ENCODE measurements around the gene SCAMP5.

The SCAMP5 gene

DNA sequence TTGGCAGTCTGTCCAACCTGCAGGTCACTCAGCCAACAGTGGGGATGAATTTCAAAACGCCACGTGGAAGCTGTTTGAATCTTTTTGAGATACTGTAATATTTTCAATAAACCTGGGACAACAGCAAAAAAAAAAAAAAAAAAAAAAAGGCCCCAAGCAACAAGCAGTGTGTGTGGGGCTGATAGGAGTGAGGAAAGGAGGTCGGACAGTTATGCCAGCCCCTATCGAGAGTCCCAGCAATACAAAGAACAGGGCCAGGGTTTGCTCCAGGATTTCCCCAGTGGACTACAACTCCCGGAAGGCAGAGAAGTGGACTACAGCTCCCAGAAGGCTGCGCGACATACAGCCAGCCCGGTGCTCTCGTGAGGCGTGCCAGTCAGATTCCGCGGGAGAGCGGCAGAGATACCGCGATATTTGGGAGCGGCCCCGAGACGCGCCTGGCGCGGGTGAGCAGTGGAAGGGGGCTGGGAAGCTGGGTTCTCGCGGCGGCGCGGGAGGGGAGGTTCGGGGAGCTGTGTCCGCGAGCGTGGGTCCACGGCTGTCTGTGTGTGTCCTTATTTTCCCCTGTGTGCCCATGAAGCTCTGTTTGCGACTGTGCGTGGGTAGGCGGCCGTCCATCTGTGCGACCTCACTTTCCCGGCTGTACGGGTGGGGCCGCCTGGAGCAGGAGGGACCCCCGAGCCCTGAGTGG lies 28.0 kb downstream of the SCAMP5 start, which contains the start of gene PPCDC:
Gene PPCDC, plus strand, starts transcription at position 410 of the 691 bp plus-strand sequence. CDS start 4,729 bp downstream, outside the sequence.
- DNase-seq (ENCODE audit: low spot score) = peak; percentile 98

DNA sequence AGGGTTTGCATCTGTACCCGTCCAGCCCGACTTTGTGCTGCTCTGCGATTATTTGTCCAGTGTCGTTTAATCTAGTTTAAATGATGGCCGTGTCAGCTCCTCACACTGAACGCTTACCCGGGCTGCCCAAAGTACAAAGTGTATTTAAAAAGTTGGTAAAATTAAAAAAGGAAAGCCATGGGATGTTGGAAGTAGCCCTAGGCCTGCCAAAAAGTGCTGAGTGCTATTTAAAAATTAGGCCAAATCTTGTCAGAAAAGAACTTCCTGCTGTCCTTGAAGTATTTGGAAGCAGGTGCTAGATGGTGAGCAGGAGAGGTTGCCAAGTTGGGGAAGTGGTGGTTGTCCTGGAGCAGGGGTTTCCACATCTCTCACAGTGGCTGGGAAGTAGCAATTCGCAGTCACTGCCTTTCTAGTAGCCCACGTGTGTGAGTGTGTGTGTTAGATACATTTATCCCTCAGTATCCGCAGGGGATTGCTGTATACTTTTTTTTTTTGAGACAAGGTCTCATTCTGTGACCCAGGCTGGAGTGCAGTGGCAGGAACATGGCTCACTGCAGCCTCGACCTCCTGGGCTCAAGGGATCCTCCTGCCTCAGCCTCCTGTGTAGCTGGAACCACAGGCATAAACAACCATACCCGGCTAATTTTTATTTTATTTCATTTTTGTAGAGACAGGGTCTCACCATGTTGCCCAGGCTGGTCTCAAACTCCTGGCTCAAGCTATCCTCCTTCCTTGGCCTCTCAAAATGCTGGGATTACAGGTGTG lies 28.7 kb downstream of the SCAMP5 start:
- DNase-seq (ENCODE audit: low spot score) = no peak

DNA sequence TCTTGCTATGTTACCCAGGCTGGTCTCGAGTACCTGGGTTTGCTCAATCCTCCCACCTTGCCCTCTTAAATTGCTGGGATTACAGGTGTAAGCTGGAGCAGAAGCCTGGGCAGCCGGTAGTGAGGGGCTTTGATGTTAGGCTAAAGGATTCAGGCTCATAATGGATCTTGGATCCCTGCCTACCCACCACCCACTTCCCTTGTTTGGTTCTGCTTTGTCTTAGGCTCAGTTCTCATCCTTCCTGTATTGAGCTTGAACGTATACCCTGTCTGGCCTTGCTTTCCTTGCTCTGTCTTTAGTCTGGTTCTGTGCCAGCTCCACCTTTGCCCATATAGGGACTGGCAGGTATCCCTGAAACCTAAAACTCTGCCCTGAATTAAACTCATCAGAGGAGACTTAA lies 29.7 kb downstream of the SCAMP5 start:
- DNase-seq (ENCODE audit: low spot score) = no peak

DNA sequence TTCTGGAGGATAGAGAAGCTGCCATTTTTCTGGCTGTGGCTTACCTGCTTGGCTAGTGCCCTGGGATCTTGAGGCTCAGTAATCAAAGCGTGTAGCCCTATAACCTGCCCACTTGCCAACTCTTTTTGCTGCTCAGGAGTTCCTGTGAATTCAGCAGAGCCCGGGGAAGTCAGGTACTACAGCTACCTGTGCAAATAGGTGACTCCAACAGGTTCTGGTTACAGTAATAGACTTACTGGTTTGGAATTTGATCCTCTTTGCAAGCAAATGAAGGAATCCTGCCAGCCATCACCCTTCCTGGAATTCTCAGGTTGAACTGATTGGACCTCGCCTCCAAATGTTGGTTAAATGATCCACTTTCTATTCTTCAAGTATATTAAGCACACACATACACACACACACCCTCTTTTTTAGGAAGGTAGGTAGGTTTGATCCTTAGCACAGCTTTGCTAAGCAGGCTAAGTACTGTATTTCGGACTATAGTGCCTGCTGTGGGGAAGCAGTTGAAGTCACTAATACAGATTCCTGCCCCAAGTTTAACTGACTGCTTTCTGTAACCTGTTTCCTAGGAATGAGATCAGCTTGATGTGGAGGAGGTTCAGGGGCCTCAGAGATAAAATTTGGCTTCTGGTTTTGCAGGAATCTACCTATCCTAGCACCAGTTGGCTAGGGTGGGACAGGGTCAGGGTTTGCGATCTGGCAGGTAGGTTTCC lies 30.3 kb downstream of the SCAMP5 start:
- DNase-seq (ENCODE audit: low spot score) = no peak

DNA sequence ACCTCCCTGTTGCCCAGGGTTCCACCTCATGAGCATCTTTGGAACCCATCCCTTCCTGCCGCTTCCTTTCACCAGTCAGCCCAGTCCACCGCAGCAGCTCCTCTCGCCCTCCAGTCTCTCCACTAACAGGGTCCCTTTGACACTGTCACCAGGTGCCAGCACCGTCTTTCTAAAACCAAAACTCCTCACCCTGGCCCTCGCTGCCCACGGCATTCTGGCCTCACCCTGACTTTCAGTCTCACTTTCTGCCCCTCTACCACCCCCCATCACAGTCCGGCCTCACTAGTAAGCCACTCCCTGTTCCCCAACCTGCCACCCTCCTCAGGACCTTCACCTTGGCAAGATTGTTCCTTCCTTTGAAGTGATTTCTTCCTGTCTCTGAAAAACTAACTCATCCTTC lies 32.2 kb downstream of the SCAMP5 start:
- no peak for DNase-seq (ENCODE audit: low spot score)

DNA sequence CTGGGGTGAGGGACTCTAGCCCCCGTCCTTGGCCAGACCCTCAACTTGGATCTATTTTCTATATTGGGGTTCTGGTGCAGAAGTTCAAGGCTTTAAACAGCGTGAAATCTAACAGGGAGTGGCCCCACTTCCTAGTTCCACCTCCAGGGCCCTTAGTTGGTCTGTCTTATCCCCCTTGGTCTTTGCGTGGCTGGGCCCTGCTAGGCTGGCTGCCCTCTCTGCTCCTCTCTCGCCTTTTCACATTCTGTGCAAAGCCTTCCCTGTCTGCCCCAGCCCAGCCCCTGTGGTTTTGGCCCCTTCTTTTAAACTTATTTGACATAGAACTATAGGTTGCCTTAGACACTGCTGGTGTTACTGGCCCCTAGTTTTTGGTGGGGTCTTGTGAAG lies 33.6 kb downstream of the SCAMP5 start:
- no peak for DNase-seq (ENCODE audit: low spot score)

DNA sequence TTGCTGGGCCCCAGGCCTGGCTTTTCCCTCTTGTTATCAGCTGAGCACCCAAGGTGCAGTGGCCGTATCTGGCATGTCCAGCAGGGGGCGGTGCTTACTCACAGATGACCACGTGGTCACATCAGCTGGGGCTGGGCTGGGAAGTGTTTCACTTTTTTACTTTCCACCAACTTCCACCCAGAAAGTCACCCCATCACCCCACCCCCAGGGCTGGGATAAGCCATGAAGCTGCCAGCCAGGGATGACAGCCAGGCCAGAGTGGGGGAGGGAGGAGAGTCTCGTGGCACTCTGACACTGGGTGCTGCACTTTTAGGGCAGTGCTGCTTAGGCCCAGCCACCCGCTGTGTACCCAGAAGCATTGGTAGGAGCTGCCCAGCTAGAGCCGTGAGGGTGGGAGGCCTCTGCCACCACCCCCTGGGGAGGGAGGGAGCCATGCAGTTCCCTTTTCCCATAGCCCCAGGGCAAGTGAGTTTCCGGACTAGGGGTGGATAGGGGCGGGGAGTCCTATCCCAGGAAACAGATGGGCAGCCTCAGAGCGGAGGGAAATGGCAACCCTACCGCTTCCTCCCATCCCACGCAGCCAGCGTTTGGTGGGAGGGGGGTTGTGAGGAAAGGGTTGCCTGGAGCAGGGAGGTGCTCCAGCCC lies 34.1 kb downstream of the SCAMP5 start:
- DNase-seq (ENCODE audit: low spot score) = peak; percentile 93

DNA sequence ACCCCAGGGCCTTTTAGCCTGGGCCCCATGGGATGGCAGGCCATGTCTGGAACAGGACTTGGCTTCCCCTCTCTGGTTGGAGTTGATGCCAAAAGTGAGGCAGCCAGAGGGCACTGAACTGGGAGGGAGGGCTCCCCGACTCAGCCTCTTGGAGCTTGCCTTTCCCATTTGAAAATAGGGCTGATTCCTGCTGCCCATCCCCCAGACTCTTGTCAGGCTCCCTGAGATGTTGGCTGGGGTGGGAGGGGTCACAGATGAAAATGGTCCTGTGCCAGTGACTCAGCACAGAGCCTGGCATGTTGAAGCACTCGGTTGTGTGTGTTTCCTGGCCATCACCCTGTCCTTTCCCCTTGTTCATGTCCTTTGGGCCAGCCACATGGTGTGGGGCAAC lies 34.7 kb downstream of the SCAMP5 start:
- DNase-seq (ENCODE audit: low spot score) = no peak

DNA sequence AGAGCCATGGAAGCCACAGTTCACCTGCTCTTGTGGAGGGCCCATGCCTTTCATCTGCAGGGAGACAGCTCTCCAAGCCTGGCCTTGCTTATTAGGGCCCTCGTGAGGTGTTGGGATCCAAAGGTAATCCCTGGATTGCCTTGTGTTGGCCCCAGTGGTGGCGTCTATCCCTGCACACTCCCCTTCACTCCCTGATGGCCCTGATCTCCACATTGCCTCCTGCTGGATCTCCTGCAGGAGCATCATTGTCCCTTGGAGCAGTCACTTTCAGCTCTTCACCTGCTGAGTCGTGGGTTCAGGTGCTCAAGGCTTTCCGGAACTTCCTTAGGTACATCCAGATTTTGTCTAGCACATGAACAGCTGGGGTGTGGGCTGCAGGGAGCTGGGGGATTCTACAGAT lies 35.1 kb downstream of the SCAMP5 start:
- no peak for DNase-seq (ENCODE audit: low spot score)

DNA sequence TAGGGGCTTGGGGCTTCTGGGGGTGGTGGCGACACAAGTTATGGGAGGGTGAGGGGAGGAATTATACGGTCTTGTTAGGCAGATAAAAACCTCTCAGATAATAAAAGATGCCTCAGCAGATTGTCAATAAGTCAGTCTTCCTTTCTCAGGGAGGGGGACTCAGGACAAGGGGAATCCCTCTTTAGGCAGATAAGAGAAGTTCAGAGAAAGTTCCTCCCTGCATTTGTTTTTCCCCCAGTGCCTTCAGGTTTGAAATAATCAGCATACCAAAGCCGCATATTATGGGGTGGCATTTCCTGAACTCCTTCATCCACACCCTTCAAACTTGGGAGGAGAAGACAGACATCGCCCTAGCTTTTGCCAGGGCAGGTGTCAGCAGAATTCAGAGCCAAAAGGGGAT lies 36.5 kb downstream of the SCAMP5 start:
- DNase-seq (ENCODE audit: low spot score) = no peak

DNA sequence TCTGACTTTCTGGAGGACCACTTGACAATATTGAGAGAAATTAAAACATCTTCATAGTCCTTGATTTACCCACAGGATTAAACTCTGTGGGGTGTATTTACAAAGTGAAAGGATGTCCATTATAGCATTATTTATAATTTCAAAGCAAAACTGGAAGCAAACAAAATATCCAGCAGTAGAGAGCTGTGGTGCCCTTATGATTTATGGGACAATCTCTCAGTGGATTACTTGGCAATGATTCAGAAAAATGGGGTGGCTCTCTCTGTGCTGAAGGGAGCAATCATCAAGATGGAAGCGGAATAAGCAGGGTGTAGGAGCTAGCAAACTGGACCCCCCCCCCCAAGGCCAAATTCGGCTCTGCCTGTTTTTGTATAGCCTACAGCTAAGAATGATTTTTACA lies 37.0 kb downstream of the SCAMP5 start:
- DNase-seq (ENCODE audit: low spot score) = no peak

DNA sequence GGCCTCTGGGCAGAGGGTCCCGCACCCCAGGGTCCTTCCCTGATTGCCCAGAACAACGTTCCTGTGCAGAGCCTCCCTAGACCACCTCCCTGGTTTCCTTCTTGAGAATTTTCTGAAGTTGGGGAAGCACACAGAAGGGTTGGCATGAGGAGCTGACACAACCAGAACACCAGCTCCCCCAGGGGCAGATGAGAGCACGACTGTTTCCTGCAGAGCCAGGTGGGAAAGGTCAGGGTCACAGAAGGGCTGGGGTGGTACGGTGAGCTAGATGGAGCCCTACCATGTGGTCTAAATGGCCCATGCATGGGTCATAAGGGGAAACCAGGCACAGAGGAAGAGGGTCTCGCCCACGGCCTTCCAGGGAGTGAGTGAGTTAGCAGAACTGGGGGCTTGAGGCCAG lies 38.4 kb downstream of the SCAMP5 start:
- no peak for DNase-seq (ENCODE audit: low spot score)

DNA sequence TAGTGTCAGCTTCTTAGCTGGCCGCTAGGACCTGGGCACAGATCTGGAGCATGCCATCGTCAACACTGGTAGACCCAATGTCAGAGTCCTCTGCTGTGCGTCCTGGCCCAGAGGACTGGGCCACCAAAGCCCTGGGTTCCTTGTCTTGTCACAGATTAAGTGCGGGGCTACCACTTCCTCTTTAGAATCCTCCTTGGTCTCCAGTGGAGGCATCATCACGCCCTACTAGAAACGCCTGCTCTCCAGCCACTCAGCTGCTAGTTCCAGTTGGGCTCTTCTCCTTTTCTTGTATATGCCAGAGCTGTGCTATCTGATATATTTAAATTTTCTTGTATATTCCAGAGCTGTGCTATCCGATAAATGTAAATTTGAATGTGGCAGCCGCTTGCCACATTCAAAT lies 39.3 kb downstream of the SCAMP5 start:
- no peak for DNase-seq (ENCODE audit: low spot score)

DNA sequence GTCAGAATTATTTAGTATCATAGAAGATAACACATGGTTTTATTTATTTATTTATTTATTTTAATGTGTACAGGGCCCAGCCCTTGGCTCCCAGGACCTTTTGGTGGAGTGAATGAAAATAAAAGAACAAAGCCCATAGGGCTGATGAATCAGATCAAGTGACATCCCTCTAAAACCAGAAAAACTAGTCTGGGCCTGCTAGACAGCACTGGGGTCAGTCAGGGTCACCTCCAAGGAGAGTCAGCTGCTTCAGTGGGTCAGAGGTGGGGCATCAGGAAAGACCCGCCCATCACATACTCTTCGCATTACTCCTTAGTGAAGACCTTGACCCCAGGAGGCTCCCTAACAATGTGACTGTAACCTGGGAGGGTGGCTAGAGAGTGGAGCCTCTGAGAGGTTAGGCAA lies 40.9 kb downstream of the SCAMP5 start:
- no peak for DNase-seq (ENCODE audit: low spot score)

DNA sequence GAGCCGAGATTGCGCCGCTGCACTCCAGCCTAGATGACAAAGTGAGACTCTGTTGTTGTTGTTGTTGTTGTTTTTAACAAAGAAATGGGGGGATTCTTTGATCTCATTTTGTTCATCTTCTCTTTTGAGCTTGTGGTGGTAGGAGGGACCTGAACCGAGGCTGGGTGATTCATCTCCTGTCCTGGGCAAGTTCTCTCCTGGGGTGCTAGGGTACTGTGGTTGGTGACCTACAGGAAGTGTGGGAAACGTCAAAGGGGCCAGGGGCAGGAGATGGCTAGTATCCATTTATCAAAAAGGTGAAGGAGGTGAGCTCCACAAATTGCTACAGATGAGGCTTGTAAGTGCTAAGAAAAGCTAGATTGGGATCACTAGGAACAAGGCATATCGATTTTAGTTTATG lies 42.3 kb downstream of the SCAMP5 start:
- no peak for DNase-seq (ENCODE audit: low spot score)

DNA sequence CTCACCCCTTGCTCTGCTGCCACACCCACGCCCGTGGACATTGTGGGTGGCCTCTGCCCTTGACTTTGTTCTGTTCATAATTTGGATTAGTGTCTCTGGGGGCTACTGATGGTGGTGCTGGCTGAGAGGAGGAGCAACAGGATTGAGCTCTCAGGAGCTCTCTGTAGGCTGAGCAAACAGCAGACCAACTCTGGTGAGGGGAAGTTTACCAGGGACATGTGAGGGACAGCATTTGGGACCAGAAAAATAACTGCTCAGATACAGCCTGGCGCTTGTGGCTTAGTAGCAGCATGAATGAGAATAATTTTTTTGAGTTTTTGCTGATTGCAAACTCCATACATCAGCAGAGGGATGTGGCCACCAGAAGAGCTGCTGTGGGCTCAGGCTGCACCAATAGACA lies 42.9 kb downstream of the SCAMP5 start:
- DNase-seq (ENCODE audit: low spot score) = no peak

DNA sequence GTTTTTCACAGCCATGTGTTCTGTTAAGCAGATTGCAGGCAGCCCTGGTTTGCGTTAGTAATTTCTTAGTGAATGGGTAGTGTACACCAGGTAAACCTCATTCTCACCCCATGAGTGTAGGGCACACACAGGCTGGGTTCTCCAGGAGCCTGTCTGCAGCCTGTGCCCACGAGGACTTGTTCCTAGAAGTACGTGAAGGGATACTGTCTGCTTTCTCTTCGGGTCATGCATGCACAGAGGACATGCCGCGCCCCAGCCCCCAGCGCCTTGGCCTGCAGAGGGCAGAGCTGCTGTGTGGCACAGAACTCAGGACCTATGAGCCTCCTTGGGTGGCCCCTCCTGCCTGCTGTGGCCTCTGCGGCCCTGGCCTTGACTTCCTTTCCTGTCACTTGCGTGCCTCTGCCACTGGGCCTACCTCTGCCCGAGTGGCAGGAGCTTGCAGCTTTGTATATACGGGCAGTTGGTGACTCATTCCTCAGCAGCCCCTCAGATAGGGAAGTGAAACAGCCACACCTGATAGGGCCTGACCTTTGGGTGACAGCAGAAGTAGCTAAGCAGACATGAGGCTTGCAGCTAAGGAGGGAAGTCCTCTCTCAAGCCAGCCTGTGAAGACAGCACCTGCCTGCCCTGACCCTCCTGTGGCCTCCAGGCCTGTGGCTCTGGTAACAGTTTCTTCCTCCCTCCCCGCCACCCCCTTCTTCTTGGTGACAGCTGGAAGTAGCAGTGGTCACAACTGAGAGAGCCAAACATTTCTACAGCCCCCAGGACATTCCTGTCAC lies 47.6 kb downstream of the SCAMP5 start:
- peak; percentile 52 for DNase-seq (ENCODE audit: low spot score)

DNA sequence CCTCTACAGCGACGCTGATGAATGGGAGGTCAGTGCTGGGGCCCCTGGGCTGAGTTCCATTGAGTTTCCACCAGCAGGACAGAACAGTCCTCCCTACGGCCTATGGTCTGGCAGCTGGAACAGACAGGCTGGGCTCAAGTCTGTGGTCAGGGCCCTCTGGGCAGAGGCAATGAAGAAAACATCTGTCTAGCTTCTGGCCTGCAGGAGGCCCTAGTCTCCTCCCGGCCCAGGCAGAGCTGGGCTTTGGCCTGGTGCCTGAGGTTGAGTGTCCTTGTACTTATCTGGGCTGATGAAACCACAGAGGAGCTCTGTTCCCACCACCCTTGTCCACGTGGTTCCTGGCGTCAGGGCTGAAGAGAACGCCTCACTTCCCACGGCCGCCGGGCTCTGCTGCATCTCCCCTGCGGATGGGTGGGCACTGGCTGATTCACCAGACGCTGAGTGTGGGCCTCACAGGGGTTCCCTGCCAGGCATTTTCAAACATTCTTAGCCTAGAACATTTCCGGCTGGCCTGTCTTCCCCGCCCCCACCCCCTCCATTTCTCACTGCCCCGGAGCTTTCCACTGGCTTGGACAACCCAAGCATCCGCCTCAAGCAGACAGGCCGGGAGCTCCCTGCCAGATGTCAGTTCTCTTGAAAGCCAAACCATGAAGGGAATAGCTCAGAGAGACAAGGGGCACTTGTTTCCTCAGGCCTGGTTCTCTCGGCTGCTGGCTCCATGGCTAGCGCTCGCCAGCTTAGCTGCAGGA lies 48.3 kb downstream of the SCAMP5 start:
- DNase-seq (ENCODE audit: low spot score) = no peak

DNA sequence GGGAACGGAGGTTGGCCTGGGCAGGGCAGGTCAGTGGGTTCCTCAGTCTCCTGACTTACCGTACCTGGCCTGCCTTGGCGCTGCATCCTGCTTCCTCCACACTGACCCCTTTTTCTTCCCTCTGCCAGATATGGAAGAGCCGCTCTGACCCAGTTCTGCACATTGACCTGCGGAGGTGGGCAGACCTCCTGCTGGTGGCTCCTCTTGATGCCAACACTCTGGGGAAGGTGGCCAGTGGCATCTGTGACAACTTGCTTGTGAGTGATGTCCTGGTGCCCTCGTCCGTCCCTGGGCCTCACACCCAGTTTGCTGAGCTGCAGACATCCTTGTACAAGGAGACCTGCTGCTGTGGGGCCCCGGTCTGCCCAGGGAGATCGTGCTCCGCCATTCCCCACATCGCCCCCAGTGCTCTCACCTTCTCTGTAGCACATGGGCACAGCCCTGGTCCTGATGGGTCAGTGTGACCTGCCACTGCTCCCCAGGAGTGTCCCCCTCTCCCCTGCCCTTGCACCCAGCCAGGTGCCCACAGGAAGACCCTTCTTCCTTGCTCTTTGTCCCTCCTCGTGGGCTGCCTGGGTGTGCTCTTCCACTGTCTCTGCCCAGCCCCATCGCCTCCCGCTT lies 49.0 kb downstream of the SCAMP5 start:
- DNase-seq (ENCODE audit: low spot score) = no peak

DNA sequence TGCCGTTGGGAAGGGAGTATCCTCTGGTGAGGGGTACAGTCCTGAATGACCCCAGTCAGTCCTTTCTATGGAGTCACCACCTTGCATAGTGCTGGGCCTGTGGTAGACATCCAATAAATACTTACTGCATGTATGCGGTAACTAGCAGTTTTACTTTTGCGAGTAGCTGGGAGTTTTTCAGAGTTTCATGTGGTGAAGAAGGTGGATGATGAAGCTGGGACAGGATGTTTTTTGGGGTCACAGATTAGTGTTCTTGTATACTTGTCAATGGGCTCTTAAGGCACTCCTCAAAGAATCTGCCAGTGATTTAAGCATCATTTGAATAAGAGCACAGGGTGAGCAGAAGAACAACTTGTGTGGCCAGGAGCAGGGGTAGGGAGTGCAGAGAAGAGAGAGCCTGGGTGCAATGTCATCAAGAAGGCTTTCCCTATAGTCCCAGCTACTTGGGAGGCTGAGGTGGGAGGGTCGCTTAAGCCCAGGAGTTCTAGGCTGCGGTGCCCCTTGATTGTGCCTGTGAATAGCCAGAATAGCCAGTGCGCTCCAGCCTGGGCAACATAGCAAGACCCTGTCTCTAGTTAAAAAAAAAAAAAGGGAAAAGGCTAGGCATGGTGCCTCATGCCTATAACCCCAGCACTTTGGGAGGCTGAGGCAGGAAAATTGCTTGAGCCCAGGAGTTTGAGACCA lies 50.1 kb downstream of the SCAMP5 start:
- no peak for DNase-seq (ENCODE audit: low spot score)

Data from ecto neural progenitor cell (in vitro differentiated cells).